ENCODE data around the gene RBM45.

RBM45 gene

GRCh38 chr2:178070824-178071223 lies 41.4 kb upstream of the RBM45 start:
- Histone ChIP-seq H3K9ac (ENCODE audit: low read length) (no peak overlapping the region), H2BK120ac (ENCODE audit: low read depth, low read length) (no peak overlapping the region), H3K18ac (ENCODE audit: low read length) (no peak overlapping the region), H3K36me3 (ENCODE audit: control insufficient read depth, insufficient read depth, low read length) (no peaks in the 10 kb centered on the region), H3K23ac (ENCODE audit: low read length) (no peak overlapping the region), H3K27ac (ENCODE audit: low read depth, low read length) (no peak overlapping the region), H3K4ac (ENCODE audit: low read depth, low read length) (no peak overlapping the region), H3K4me1 (ENCODE audit: control insufficient read depth, low read depth, low read length) (no peaks in the 10 kb centered on the region), H3K79me2 (ENCODE audit: control insufficient read depth, insufficient read depth, low read length) (no peaks in the 10 kb centered on the region), H3K4me3 (ENCODE audit: low read length) (no peak overlapping the region), H4K5ac (ENCODE audit: low read length) (no peak overlapping the region), H2BK5ac (ENCODE audit: low read length) (no peak overlapping the region), H3K56ac (ENCODE audit: low read length) (no peak overlapping the region), H2AK5ac (ENCODE audit: low read length) (no peak overlapping the region), H4K8ac (ENCODE audit: low read depth, low read length) (no peak overlapping the region), H3K27me3 (ENCODE audit: insufficient read depth, low read length, poor library complexity) (no peaks in the 10 kb centered on the region), H2BK15ac (replicated peaks; ENCODE audit: low read depth) (no peak overlapping the region), H3K79me1 (ENCODE audit: low read length) (no peaks in the 10 kb centered on the region), H3K4me2 (ENCODE audit: low read length) (no peak overlapping the region)
- no peak for DNase-seq
- WGBS (ENCODE audit: extremely low coverage, insufficient coverage, low lambda C conversion rate) = no CpG with 5 or more reads among the region's 2 CpGs

GRCh38 chr2:178072000-178072382 lies 40.2 kb upstream of the RBM45 start:
- no peak overlapping the region for H2BK15ac ChIP-seq (replicated peaks; ENCODE audit: low read depth)
- no peak overlapping the region for H3K9ac ChIP-seq (ENCODE audit: low read length)
- H3K79me1 ChIP-seq (ENCODE audit: low read length) = no peaks in the 10 kb centered on the region
- H2BK120ac ChIP-seq (ENCODE audit: low read depth, low read length) = no peak overlapping the region
- no peaks in the 10 kb centered on the region for H3K4me1 ChIP-seq (ENCODE audit: control insufficient read depth, low read depth, low read length)
- no peak overlapping the region for H2AK5ac ChIP-seq (ENCODE audit: low read length)
- H3K4me3 ChIP-seq (ENCODE audit: low read length) = no peak overlapping the region
- no peak overlapping the region for H3K56ac ChIP-seq (ENCODE audit: low read length)
- no peak overlapping the region for H4K5ac ChIP-seq (ENCODE audit: low read length)
- H2BK5ac ChIP-seq (ENCODE audit: low read length) = no peak overlapping the region
- no peak overlapping the region for H4K8ac ChIP-seq (ENCODE audit: low read depth, low read length)
- H3K79me2 ChIP-seq (ENCODE audit: control insufficient read depth, insufficient read depth, low read length) = no peaks in the 10 kb centered on the region
- no peaks in the 10 kb centered on the region for H3K27me3 ChIP-seq (ENCODE audit: insufficient read depth, low read length, poor library complexity)
- no peak overlapping the region for H3K27ac ChIP-seq (ENCODE audit: low read depth, low read length)
- H3K18ac ChIP-seq (ENCODE audit: low read length) = no peak overlapping the region
- H3K4me2 ChIP-seq (ENCODE audit: low read length) = no peak overlapping the region
- DNase-seq = no peak
- H3K23ac ChIP-seq (ENCODE audit: low read length) = no peak overlapping the region
- WGBS (ENCODE audit: extremely low coverage, insufficient coverage, low lambda C conversion rate) = no CpG with 5 or more reads among the region's 11 CpGs
- no peak overlapping the region for H3K4ac ChIP-seq (ENCODE audit: low read depth, low read length)
- H3K36me3 ChIP-seq (ENCODE audit: control insufficient read depth, insufficient read depth, low read length) = no peaks in the 10 kb centered on the region

DNA sequence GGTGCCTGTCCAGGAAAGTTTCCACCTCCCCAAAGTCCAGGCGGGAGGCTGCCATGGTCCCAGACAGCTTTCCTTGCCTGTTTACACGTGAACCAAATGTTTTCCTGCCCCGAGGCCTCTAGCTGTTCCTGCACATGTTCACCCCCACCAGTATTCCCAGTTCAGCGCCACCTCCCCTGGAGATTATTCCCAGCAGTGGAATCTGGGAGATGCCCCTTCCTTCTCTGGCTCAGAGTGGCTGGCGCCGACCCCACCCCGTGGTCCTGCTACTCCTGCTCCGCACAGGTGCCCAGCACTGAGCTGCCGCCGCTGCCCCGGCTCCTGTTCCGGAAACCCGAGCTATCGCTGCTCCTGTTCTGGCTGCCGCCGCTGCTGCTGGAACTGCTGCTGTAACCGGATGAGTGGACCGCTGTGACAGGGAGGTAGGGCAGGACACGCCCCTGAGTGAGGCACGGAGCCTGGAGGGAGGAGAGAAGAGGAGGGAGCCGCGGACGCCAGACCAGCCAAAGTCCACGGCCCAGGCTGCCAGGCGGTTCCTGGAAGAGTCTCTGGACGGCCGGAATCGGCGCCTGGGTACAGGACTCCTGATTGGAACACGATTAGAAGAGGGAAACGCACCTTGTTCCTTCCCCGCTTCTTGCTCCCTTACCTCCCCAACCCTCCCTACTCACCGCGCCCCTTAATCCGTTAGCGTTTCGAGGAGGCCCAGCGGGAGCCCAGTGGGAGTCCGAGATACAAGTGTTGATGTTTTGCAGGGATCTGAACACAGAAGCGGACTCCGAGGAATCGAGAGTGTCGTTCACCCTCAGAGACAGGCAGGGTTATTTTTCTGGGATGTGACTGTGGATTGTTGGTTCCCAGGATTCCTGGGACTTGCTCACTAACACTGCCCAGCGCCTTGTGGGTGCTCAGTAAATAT lies 39.6 kb upstream of the RBM45 start, which contains the start of gene PDE11A:
PDE11A (minus strand) TSS at position 395 of the 919 bp plus-strand sequence; CDS start at position 55, 340 bp downstream.
- Histone ChIP-seq H3K36me3 (ENCODE audit: control insufficient read depth, insufficient read depth, low read length) (no peaks in the 10 kb centered on the region), H3K9ac (ENCODE audit: low read length) (peak within 1 kb of the TSS; percentile 59)

GRCh38 chr2:178074123-178075005 lies 37.9 kb upstream of the RBM45 start:
- no peak overlapping the region for H2BK15ac ChIP-seq (replicated peaks; ENCODE audit: low read depth)
- H2BK5ac ChIP-seq (ENCODE audit: low read length) = no peak overlapping the region
- H3K4ac ChIP-seq (ENCODE audit: low read depth, low read length) = no peak overlapping the region
- no peak overlapping the region for H3K4me2 ChIP-seq (ENCODE audit: low read length)
- H3K18ac ChIP-seq (ENCODE audit: low read length) = no peak overlapping the region
- no CpG with 5 or more reads among the region's 8 CpGs for WGBS (ENCODE audit: extremely low coverage, insufficient coverage, low lambda C conversion rate)
- H4K5ac ChIP-seq (ENCODE audit: low read length) = no peak overlapping the region
- H3K79me2 ChIP-seq (ENCODE audit: control insufficient read depth, insufficient read depth, low read length) = no peaks in the 10 kb centered on the region
- H4K8ac ChIP-seq (ENCODE audit: low read depth, low read length) = no peak overlapping the region
- H3K4me1 ChIP-seq (ENCODE audit: control insufficient read depth, low read depth, low read length) = no peaks in the 10 kb centered on the region
- H2AK5ac ChIP-seq (ENCODE audit: low read length) = no peak overlapping the region
- H3K23ac ChIP-seq (ENCODE audit: low read length) = no peak overlapping the region
- no peaks in the 10 kb centered on the region for H3K36me3 ChIP-seq (ENCODE audit: control insufficient read depth, insufficient read depth, low read length)
- H3K9ac ChIP-seq (ENCODE audit: low read length) = no peak overlapping the region
- no peak overlapping the region for H2BK120ac ChIP-seq (ENCODE audit: low read depth, low read length)
- H3K79me1 ChIP-seq (ENCODE audit: low read length) = no peaks in the 10 kb centered on the region
- H3K27me3 ChIP-seq (ENCODE audit: insufficient read depth, low read length, poor library complexity) = no peaks in the 10 kb centered on the region
- no peak overlapping the region for H3K27ac ChIP-seq (ENCODE audit: low read depth, low read length)
- DNase-seq = peak; percentile 31
- H3K4me3 ChIP-seq (ENCODE audit: low read length) = no peak overlapping the region
- no peak overlapping the region for H3K56ac ChIP-seq (ENCODE audit: low read length)

More for the DNA sequence above, 39.6 kb upstream of the RBM45 start, which contains the start of gene PDE11A:
- peak within 1 kb of the TSS; percentile 75 for H3K56ac ChIP-seq (ENCODE audit: low read length)
- H4K5ac ChIP-seq (ENCODE audit: low read length) = no peak within 1 kb of the TSS
- no peaks in the 10 kb centered on the region for H3K27me3 ChIP-seq (ENCODE audit: insufficient read depth, low read length, poor library complexity)
- H2AK5ac ChIP-seq (ENCODE audit: low read length) = no peak within 1 kb of the TSS
- peak; percentile 95 for DNase-seq
- no peak within 1 kb of the TSS for H4K8ac ChIP-seq (ENCODE audit: low read depth, low read length)
- H3K79me1 ChIP-seq (ENCODE audit: low read length) = no peaks in the 10 kb centered on the region
- peak within 1 kb of the TSS; percentile 39 for H3K4me3 ChIP-seq (ENCODE audit: low read length)
- H3K18ac ChIP-seq (ENCODE audit: low read length) = no peak within 1 kb of the TSS
- no peaks in the 10 kb centered on the region for H3K4me1 ChIP-seq (ENCODE audit: control insufficient read depth, low read depth, low read length)
- H3K79me2 ChIP-seq (ENCODE audit: control insufficient read depth, insufficient read depth, low read length) = no peaks in the 10 kb centered on the region
- no peak within 1 kb of the TSS for H3K4ac ChIP-seq (ENCODE audit: low read depth, low read length)
- no peak within 1 kb of the TSS for H3K27ac ChIP-seq (ENCODE audit: low read depth, low read length)
- no peak within 1 kb of the TSS for H2BK120ac ChIP-seq (ENCODE audit: low read depth, low read length)
- no peak within 1 kb of the TSS for H2BK15ac ChIP-seq (replicated peaks; ENCODE audit: low read depth)
- peak within 1 kb of the TSS; percentile 58 for H3K4me2 ChIP-seq (ENCODE audit: low read length)
- H3K23ac ChIP-seq (ENCODE audit: low read length) = no peak within 1 kb of the TSS
- H2BK5ac ChIP-seq (ENCODE audit: low read length) = no peak within 1 kb of the TSS
- WGBS (ENCODE audit: extremely low coverage, insufficient coverage, low lambda C conversion rate) = no CpG with 5 or more reads among the region's 44 CpGs

- Histone ChIP-seq H3K9ac (ENCODE audit: low read length) (no peak overlapping the region), H3K4ac (ENCODE audit: low read depth, low read length) (no peak overlapping the region), H3K79me1 (ENCODE audit: low read length) (no peaks in the 10 kb centered on the region), H4K8ac (ENCODE audit: low read depth, low read length) (no peak overlapping the region), H4K5ac (ENCODE audit: low read length) (no peak overlapping the region), H2AK5ac (ENCODE audit: low read length) (no peak overlapping the region), H2BK120ac (ENCODE audit: low read depth, low read length) (no peak overlapping the region), H3K79me2 (ENCODE audit: control insufficient read depth, insufficient read depth, low read length) (no peaks in the 10 kb centered on the region), H3K4me1 (ENCODE audit: control insufficient read depth, low read depth, low read length) (no peaks in the 10 kb centered on the region), H2BK15ac (replicated peaks; ENCODE audit: low read depth) (no peak overlapping the region), H3K4me3 (ENCODE audit: low read length) (no peak overlapping the region), H3K27me3 (ENCODE audit: insufficient read depth, low read length, poor library complexity) (no peaks in the 10 kb centered on the region), H3K56ac (ENCODE audit: low read length) (no peak overlapping the region), H2BK5ac (ENCODE audit: low read length) (no peak overlapping the region), H3K18ac (ENCODE audit: low read length) (no peak overlapping the region), H3K4me2 (ENCODE audit: low read length) (no peak overlapping the region), H3K27ac (ENCODE audit: low read depth, low read length) (no peak overlapping the region), H3K23ac (ENCODE audit: low read length) (no peak overlapping the region), H3K36me3 (ENCODE audit: control insufficient read depth, insufficient read depth, low read length) (no peaks in the 10 kb centered on the region)
- no CpG with 5 or more reads among the region's 1 CpG for WGBS (ENCODE audit: extremely low coverage, insufficient coverage, low lambda C conversion rate)
- DNase-seq = no peak
Measured at GRCh38 chr2:178075006-178075326, 37.3 kb upstream of the RBM45 start.

All from mesendoderm (in vitro differentiated cells).